Pancreas (tissue), 10 donors: ENCODE results near the gene TULP4. TPM values are rescaled to one million over a fixed set of nuclear protein-coding genes. Genes with fewer than 3 reads are reported as not detected.
"Not testable (repeated sequence)": the region's sequence is repeated elsewhere in the genome, so short reads cannot be mapped to it uniquely, and the experiment has no call there.

Experiments
- ATAC-seq, 4 donors: fragments of 200-7000 bp; cut with Tn5 transposase; one replicate each; pipeline versions ENCODE4 v1.8.0 to v1.9.1; 2020; ENCODE audit warnings: mild to moderate bottlenecking in 4 of 4, moderate library complexity in 4 of 4
- DNase-seq, 6 donors: peaks; one replicate each; pipeline ENCODE4 v3.0.0-alpha.2; 2020
- FAIRE-seq: peaks from 2 replicates; lab custom pipeline; 2012; peaks lifted over from hg19 to GRCh38; lab: Jason Lieb, UNC
- H3K27ac ChIP-seq, 4 donors: fragments of 200-600 bp; sonication (generic); 1 replicate in 3 of 4; 2 replicates in 1 of 4; pipeline versions ENCODE4 v1.5.0 to v1.8.0; 2020
- H3K27me3 ChIP-seq, 4 donors: fragments of 200-600 bp; one replicate each; pipeline ENCODE4 v1.8.0; 2021
- H3K36me3 ChIP-seq, 3 donors: fragments of 200-600 bp; sonication (generic) in 1 of 3; one replicate each; pipeline versions ENCODE4 v1.5.0 to v1.8.0; 2020 to 2021
- H3K4me1 ChIP-seq, 3 donors: fragments of 200-600 bp; one replicate each; pipeline ENCODE4 v1.8.0; 2021
- H3K4me3 ChIP-seq, 4 donors: fragments of 200-600 bp; sonication (generic) in 2 of 4; one replicate each; pipeline versions ENCODE4 v1.5.0 to v1.8.0; 2020 to 2021
- H3K9me3 ChIP-seq, 4 donors: fragments of 200-600 bp; one replicate each; pipeline ENCODE4 v1.8.0; 2021
- CTCF ChIP-seq, 4 donors: fragments of 200-600 bp; sonication (generic) in 3 of 4; IDR thresholded peaks; one replicate each; pipeline versions ENCODE4 v1.5.0 to v1.8.0; 2021; ENCODE audit warnings: antibody characterized with exemption in 4 of 4
- WGBS, 2 donors: extraction: QIAGEN DNeasy Blood & Tissue Kit; methylation state at CpG; one replicate each; pipeline ENCODE4 v1.1.7; 2013; 5-methylcytosine and 5-hydroxymethylcytosine counted together
- intact Hi-C, 3 donors: fragments of 100-400 bp; cut with DNase I; formaldehyde crosslinking; loops; one replicate each; pipeline versions ENCODE4 v1.11.1 to v1.14.2; 2022
- polyA plus RNA-seq, 2 donors: library from polyadenylated mRNA; stranded (reverse); fragments of 200-250 nt; gene quantifications; one replicate each; pipeline ENCODE4 v1.2.3, GENCODE V29; 2013
- total RNA-seq, 6 donors: library from RNA; stranded (reverse); fragmentation: NEBNext Ultra II Directional in 4 of 6; extraction: Animal tissue kit (Norgen Biotek cat#: 25700) in 4 of 6; gene quantifications; one replicate each; pipeline versions ENCODE4 v1.2.1 to v1.2.4, GENCODE V29; 2021 to 2023
- donor health status: healthy with polysubstance abuse.
- donor health status: DM: no; HTN: no; CAD: no; lungs with moderate emphysema.
- donor health status: DM: no; HTN: no; CAD: no.
- donor health status: control.
- donor health status: control.
- donor health status: Bipolar disorder and iron deficiency.
- donor health status: DM: yes; HTN: yes; CAD: no.
- donor health status: DM: no; HTN: no; CAD: no.
- donor health status: DM: no; HTN: no; CAD: no.
- donor health status: DM: yes; HTN: yes; CAD: no.

TULP4 gene
- total and polyA plus RNA-seq, 8 donors = 3.1 to 88.8 (median 48.0) TPM

- WGBS, 2 donors = 64 to 67% methylated on average over 6 of the region's 6 CpGs
Observed at GRCh38 chr6:158552055-158552795, 240.0 kb downstream of the TULP4 start.

GRCh38 chr6:158552796-158553138, 240.5 kb downstream of the TULP4 start:
- no peak for TF ChIP-seq CTCF (IDR thresholded peaks at IDR 0.05)
- Histone ChIP-seq H3K4me1 (peaks cover 9 to 14% (median 11%) of the 10 kb centered on the region in 3 donors), H3K27ac (no peak overlapping the region), H3K4me3 (no peak overlapping the region), H3K36me3 (no peaks in the 10 kb centered on the region), H3K27me3 (no peaks in the 10 kb centered on the region), H3K9me3 (no peaks in the 10 kb centered on the region)
- DNase-seq (no peak), FAIRE-seq (no peak), ATAC-seq (no peak)
- intact Hi-C loops = no loop called here
- 91 to 94% methylated on average over 5 of the region's 5 CpGs for WGBS, 2 donors

More at GRCh38 chr6:158552055-158552795, 240.0 kb downstream of the TULP4 start:
- DNase-seq (no peak), FAIRE-seq (no peak), ATAC-seq (no peak)
- Histone ChIP-seq H3K27me3 (no peaks in the 10 kb centered on the region), H3K9me3 (no peaks in the 10 kb centered on the region), H3K4me3 (no peak overlapping the region), H3K27ac (no peak overlapping the region), H3K36me3 (no peaks in the 10 kb centered on the region), H3K4me1 (peaks cover 9 to 14% (median 11%) of the 10 kb centered on the region in 3 donors)
- intact Hi-C loops = no loop called here
- TF ChIP-seq CTCF (IDR thresholded peaks at IDR 0.05) = no peak

GRCh38 chr6:158554611-158555361, 242.5 kb downstream of the TULP4 start:
- ATAC-seq = peak; percentile 12 to 45 (median 37)
- 36 to 44% methylated on average over 4 of the region's 4 CpGs for WGBS, 2 donors
- Histone ChIP-seq H3K27ac (peak overlapping the region; percentile 6 to 66 (median 30)), H3K4me3 (no peak overlapping the region), H3K36me3 (no peaks in the 10 kb centered on the region), H3K9me3 (no peaks in the 10 kb centered on the region), H3K4me1 (peaks cover 9 to 14% (median 11%) of the 10 kb centered on the region in 3 donors), H3K27me3 (no peaks in the 10 kb centered on the region)
- intact Hi-C loops = no loop called here
- TF ChIP-seq CTCF (IDR thresholded peaks at IDR 0.05) = no peak
- no peak for FAIRE-seq
- no peak for DNase-seq

GRCh38 chr6:158556113-158556512, 243.8 kb downstream of the TULP4 start:
- FAIRE-seq (no peak), ATAC-seq (no peak), DNase-seq (no peak)
- peaks cover 9 to 14% (median 13%) of the 10 kb centered on the region in 3 donors for H3K4me1 ChIP-seq
- peak overlapping the region in 1 of 4 donors; percentile 66 for H3K27ac ChIP-seq
- TF ChIP-seq CTCF (IDR thresholded peaks at IDR 0.05) = no peak
- H3K27me3 ChIP-seq = no peaks in the 10 kb centered on the region
- H3K4me3 ChIP-seq = no peak overlapping the region
- WGBS, 2 donors = 74 to 89% methylated on average over 7 of the region's 7 CpGs
- intact Hi-C loops = no loop called here
- H3K36me3 ChIP-seq = no peaks in the 10 kb centered on the region
- no peaks in the 10 kb centered on the region for H3K9me3 ChIP-seq

- intact Hi-C loops, ATAC-seq, DNase-seq, H3K27ac ChIP-seq, H3K27me3 ChIP-seq, H3K9me3 ChIP-seq, FAIRE-seq, H3K4me3 ChIP-seq, H3K36me3 ChIP-seq: not testable (repeated sequence)
- WGBS, 2 donors = 93 to 95% methylated on average over 3 of the region's 3 CpGs
- peaks cover 9 to 22% (median 14%) of the 10 kb centered on the region in 3 donors for H3K4me1 ChIP-seq
Observed at GRCh38 chr6:158557110-158557509, 244.8 kb downstream of the TULP4 start.
